HG03520 (cell line): ENCODE measurements around the gene SZRD1.

Source experiments
- ATAC-seq: cut with Tn5 transposase; IDR thresholded peaks from one replicate; pipeline ENCODE4 v1.9.1; 2021; ENCODE audit warnings: mild to moderate bottlenecking, moderate library complexity; ENCODE audit not compliant: unreplicated experiment

The SZRD1 gene

GRCh38 chr1:16436946-16437474 lies 70.0 kb downstream of the SZRD1 start, which contains the start of gene SPATA21:
SPATA21 (minus strand) TSS chr1:16437424; CDS start chr1:16431371, 6,053 bp downstream.
- ATAC-seq, result no peak

DNA sequence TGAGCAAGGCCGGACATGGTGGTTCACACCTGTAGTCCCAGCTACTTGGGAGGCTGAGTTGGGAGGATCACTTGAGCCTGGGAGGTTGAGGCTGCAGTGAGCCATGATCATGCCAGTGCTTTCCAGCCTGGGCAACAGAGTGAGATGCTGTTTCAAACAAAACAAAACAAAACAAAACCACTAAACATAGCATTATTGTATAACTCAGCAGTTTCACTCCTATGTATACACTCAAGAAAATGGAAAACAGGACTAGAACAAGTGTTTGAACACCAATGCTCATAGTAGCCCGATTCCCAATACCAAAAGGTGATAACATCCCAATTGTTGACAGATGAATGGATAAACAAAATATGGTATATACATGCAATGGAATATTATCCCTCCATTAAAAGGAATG lies 71.5 kb downstream of the SZRD1 start:
- no peak for ATAC-seq

DNA sequence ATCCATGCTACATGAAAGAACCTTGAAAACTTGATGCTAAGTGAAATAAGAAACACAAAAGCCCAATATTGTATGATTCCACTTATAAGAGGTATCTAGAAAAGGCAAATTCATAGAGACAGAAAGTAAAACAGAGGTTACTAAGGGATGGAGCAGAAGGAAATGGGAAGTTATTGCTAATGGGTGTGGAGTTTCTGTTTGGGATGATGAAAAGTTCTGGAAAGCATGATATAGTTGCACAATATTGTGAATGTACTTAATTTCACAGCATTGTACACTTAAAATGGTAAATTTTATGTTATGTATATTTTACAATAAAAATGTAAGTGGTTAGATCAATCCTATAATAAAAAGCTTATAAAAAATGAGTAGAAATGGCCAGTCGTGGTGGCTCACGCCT lies 71.9 kb downstream of the SZRD1 start:
- ATAC-seq, result no peak

DNA sequence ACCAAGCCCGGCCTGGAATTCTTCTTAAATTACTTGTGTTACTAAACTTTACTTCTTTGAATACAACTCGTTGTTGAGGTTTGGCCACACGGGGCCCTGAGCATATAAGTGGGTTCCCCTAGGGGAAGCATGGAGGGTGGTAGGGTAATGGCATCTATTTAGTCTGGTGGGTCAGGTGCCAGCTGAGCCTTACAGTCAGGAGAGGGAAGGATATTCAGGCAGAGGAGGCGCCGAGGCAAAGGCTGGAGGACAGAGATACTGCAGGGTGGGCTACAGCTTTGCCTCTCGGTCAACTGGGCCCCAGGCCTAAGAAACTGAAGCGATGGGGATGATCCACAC lies 73.1 kb downstream of the SZRD1 start:
- no peak for ATAC-seq

DNA sequence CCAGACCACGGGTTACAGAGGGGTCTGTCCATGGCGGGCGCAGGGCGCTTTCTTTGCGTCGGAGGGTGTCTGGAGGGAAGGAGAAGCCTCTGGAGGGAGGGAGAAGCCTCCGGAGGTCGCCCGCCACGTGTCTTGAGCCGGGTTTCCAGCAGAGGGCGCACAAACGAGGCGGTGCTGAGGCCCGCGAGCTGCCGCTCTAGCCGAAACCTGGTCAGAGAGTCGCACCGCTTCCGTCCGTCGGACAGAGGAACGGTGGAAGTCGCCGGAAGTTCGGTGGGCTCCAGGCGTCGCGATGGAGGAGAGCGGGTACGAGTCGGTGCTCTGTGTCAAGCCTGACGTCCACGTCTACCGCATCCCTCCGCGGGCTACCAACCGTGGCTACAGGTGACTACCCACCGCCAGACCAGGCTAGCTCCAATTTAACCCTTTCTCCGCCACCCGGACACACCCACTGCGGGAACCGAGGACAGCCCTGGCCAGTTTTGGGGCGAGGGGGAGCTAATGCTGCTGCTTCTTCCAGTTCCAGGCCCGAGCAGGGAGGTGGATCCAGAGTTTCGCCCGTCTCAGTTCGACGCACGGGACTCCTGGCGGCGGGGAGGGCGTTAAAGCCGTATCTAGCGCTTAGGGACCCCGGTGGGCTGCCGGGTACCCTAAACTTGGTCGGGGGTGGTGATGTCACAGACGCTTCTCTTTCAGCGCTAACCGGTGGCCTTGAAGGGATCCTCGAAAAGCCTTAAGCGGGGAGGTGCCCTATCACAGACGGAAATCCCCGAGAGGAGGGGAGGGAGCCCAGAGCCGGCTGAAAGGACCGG lies 73.6 kb downstream of the SZRD1 start, which contains the start of gene NECAP2:
TSS of gene NECAP2 (plus strand) at position 255 of the 812 bp plus-strand sequence. CDS start at position 293, 38 bp downstream.
- ATAC-seq, result peak; percentile 77

- ATAC-seq, result no peak
These were observed 74.2 kb downstream of the SZRD1 start for GRCh38 chr1:16441282-16441665.

GRCh38 chr1:16442265-16442664 lies 75.2 kb downstream of the SZRD1 start:
- no peak for ATAC-seq

- ATAC-seq, result no peak
These were observed 75.9 kb downstream of the SZRD1 start for GRCh38 chr1:16442941-16443340.

DNA sequence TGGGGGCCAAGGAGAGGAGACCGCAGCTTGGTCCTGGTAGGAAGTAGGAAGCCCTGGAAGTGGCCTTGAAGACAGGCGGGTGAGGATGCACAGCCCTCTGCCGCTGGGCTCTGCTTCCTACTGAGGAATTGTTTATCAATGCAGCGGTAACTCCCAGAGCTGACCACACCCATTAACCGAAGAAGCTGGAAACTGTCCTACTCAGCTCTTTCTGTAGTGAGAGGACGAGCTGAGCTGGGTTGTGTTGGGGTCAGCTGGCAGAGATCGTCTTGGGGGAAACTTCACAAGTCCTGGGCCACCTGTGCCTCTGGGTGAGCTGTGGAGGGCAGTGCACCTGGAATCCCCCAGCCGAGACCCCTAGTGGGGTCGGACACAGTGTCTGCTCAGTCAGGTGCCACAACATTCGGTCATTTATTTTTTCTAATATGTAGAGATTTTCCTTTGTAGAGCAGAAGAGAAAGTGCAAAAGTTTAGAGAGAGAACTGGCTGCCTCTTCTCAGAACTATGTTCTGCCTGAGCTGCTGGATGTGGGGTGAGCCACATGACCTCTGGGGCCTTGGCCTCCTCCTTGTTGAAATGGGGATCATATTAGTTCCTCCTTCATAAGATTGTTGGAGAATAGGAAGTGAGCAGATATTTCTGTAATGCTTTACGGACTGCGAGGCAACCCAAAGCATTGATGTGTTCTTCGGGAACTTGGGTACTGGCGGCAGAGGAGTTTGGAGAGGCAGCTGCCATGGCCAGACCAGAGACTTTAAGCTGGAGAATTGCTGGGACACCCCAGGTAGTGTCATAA lies 77.1 kb downstream of the SZRD1 start:
- no peak for ATAC-seq

DNA sequence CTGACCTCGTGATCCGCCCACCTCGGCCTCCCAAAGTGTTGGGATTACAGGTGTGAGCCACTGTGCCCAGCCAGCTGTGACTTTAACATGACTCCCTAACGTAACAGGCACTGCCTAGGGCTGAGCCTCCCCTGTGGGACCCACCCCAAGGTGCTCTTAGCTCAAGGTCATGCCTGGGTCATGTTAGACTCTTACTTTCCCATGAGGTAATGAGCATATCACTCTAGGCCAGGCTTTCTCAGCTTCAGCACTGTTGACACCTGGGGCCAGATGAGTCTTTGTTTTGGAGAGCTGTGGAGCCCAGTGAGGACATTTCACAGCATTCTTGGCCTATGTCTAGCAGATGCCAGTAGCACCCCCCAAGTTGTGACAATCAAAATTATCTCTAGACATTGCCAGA lies 78.0 kb downstream of the SZRD1 start:
- ATAC-seq, result no peak

DNA sequence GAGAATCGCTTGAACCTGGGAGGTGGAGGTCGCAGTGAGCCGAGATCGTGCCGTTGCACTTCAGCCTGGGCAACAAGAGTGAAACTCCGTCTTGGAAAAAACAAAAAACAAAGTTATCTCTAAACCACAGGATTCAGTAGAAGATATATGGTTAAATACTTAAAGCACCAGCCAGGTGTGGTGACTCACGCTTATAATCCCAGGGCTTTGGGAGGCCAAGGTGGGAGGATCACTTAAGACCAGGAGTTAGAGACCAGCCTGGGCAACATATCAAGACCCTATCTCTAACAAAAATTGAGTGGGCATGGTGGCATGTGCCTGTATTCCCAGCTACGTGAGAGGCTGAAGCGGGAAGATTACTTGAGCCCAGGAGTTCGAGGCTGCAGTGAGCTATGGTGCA lies 79.1 kb downstream of the SZRD1 start:
- no peak for ATAC-seq

DNA sequence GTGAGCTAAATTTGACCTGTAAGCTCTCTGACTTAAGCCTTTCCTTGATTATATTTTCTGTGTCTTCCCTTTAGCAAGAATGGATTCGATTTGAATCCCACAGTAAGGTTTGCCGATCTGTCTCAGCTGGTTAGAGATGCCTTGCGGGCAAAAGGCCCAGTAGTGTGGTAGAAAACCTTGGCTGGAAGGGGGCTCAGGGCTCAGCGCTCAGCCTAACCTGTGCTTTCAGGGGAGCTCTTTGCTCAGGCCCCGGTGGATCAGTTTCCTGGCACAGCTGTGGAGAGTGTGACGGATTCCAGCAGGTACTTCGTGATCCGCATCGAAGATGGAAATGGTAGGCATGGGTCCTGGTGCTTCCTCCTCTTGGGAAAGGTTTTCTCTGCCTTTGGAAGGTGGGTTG lies 80.6 kb downstream of the SZRD1 start:
- no peak for ATAC-seq
